ENCODE results near the gene GNPTAB. TPM values are rescaled to one million over a fixed set of nuclear protein-coding genes. Genes with fewer than 3 reads are reported as not detected.

The GNPTAB gene
- total RNA-seq, 2 experiments from 2014 or later, result 38.9 to 66.5 TPM

- H3K36me3 ChIP-seq (ENCODE audit: insufficient read depth, low read length), result peaks cover 65% of the 10 kb centered on the region
- ChIA-PET CTCF (ENCODE audit: unreplicated experiment) (interaction anchor here (0.5 kb wide), 1 partner anchor 62 kb away, joined by 5 read pairs; no protein-coding TSS in a partner anchor), POLR2A (interaction anchor here (0.6 to 2.3 kb wide), 5 partner anchors 10 to 88 kb away, joined by 3 to 8 read pairs (median 4); no protein-coding TSS in a partner anchor)
- H4K20me1 ChIP-seq (ENCODE audit: insufficient read depth, low read length), result no peaks in the 10 kb centered on the region
- DNase-seq (ENCODE audit: low spot score), result no peak
- H2AFZ ChIP-seq (ENCODE audit: low read length), result no peak overlapping the region
- no peak overlapping the region for H3K27ac ChIP-seq (ENCODE audit: low read depth, low read length, poor library complexity, severe bottlenecking)
- H3K4me2 ChIP-seq (ENCODE audit: low read length), result no peak overlapping the region
- H3K4me1 ChIP-seq (ENCODE audit: insufficient read depth, low read length, poor library complexity, severe bottlenecking), result peaks cover 42% of the 10 kb centered on the region
- H3K9me2 ChIP-seq (ENCODE audit: insufficient read depth, low read length), result no peaks in the 10 kb centered on the region
- TF ChIP-seq EZH2phosphoT487 (IDR thresholded peaks at IDR 0.05; ENCODE audit: borderline replicate concordance, low read depth, low read length) (no peak), CTCF (conservative IDR thresholded peaks at IDR 0.05; ENCODE audit: low read length) (no peak)
- intact Hi-C loops (cut with micrococcal nuclease; ENCODE audit: unreplicated experiment), result loop anchor here (5.0 to 10.0 kb wide), 2 partner anchors 292 to 715 kb away; partner anchors contain the start of genes IGF1 and WASHC3
- H3K79me2 ChIP-seq (ENCODE audit: insufficient read depth, low read depth, low read length), result no peaks in the 10 kb centered on the region
- H3K9me3 ChIP-seq (ENCODE audit: low read length), result no peaks in the 10 kb centered on the region
- H3K4me3 ChIP-seq (ENCODE audit: low read depth, low read length, poor library complexity, severe bottlenecking), result no peak overlapping the region
- no TSS peak for BruUV-seq (replicated peaks)
Measured at GRCh38 chr12:101769865-101770264, 60.9 kb downstream of the GNPTAB start.

- no TSS peak for BruUV-seq (replicated peaks)
- H3K79me2 ChIP-seq (ENCODE audit: insufficient read depth, low read depth, low read length), result no peaks in the 10 kb centered on the region
Measured at GRCh38 chr12:101768781-101769180, 62.0 kb downstream of the GNPTAB start.

More at GRCh38 chr12:101768781-101769180, 62.0 kb downstream of the GNPTAB start:
- no peaks in the 10 kb centered on the region for H3K9me2 ChIP-seq (ENCODE audit: insufficient read depth, low read length)
- H3K36me3 ChIP-seq (ENCODE audit: insufficient read depth, low read length), result peaks cover 70% of the 10 kb centered on the region
- ChIA-PET CTCF (ENCODE audit: unreplicated experiment) (interaction anchor here (1.4 kb wide), 1 partner anchor 62 kb away, joined by 5 read pairs; the partner anchor contains the start of gene GNPTAB), POLR2A (interaction anchor here (0.9 to 2.3 kb wide), 6 partner anchors 9 to 26 kb away, joined by 3 to 8 read pairs (median 4); no protein-coding TSS in a partner anchor)
- H3K4me2 ChIP-seq (ENCODE audit: low read length), result no peak overlapping the region
- H3K9me3 ChIP-seq (ENCODE audit: low read length), result no peaks in the 10 kb centered on the region
- intact Hi-C loops (cut with micrococcal nuclease; ENCODE audit: unreplicated experiment), result no loop called here
- TF ChIP-seq CTCF (conservative IDR thresholded peaks at IDR 0.05; ENCODE audit: low read length), result no peak
- no peak for TF ChIP-seq EZH2phosphoT487 (IDR thresholded peaks at IDR 0.05; ENCODE audit: borderline replicate concordance, low read depth, low read length)
- no peak overlapping the region for H3K4me3 ChIP-seq (ENCODE audit: low read depth, low read length, poor library complexity, severe bottlenecking)
- H4K20me1 ChIP-seq (ENCODE audit: insufficient read depth, low read length), result no peaks in the 10 kb centered on the region
- H3K27ac ChIP-seq (ENCODE audit: low read depth, low read length, poor library complexity, severe bottlenecking), result no peak overlapping the region
- DNase-seq (ENCODE audit: low spot score), result no peak
- H3K4me1 ChIP-seq (ENCODE audit: insufficient read depth, low read length, poor library complexity, severe bottlenecking), result peaks cover 36% of the 10 kb centered on the region
- no peak overlapping the region for H2AFZ ChIP-seq (ENCODE audit: low read length)
